ENCODE measurements around the gene ZNHIT2.

The ZNHIT2 gene

GRCh38 chr11:65067446-65067845, 50.1 kb downstream of the ZNHIT2 start:
- DNase-seq: no peak

DNA sequence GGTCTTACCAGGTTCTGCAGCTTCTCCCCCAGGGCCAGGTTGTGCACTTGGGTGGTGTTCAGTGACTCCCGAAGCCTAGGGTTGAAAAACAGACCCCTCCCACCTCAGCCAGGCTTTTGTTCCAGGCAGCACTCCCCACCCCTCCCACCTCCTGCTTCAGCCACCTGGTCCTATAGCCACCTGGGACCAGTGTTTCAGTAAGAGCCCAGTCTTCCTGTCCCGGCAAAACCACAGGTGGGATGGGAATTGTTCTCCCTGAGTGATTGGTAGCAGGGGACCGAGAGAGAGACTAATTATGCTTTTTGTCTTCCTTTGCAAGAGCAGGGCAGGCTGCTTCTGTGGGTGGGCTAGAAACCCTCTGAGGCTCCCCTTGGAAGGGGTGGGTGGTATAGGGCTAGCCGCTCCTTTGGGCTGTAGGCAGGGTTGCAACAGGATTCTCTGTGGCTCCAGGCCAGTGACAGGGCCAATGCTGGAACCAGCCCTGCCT, 50.7 kb downstream of the ZNHIT2 start:
- no peak for DNase-seq

Measured in fibroblast of upper back skin (primary cell).